HG02973 (cell line): Measurements from ENCODE around the gene PTPN1.

ENCODE experiments used
- ATAC-seq: cut with Tn5 transposase; IDR thresholded peaks from one replicate; pipeline ENCODE4 v1.9.1; 2021; ENCODE audit warnings: moderate library complexity; ENCODE audit not compliant: unreplicated experiment

PTPN1 gene

DNA sequence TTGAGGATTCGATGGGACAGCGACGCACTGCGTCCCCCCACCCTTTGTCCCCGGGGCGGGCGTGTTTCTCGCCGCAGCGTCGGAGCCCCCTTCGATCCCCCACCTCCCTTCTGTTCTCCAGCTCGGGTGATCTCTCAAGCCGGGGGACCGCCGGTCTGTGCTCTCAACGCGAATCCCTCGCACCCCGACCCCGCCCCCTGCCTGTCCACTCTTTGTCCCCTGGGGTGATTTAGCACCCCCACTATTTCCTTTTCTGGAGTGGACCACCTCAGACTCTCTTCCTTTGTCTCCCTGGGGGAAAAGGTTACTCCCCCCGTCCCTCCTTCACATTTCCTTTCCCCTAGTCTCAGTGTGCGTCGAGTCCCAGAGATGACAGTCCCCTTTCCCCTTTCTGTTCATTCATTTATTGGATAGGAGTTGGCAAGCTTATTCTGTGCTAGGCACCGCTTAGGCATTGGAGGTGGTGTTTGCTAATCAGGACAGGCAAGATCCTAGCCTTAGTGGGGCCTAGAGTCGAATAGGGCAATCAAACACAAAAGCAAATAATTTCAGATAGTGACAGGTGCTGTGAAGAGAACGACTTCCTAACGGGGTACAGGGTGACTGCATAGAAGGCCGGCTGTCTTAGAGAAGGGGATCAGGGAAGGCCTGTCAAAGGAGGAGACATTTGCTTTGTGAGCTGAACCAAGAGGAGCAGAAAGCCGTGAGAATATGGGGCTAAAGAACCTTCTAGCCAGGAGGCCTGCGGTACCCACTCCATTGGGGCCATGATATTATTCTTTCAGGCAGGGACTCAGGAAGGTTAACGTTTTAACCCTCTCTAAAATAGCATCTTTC, 741 bp downstream of the PTPN1 start:
- no peak for ATAC-seq

DNA sequence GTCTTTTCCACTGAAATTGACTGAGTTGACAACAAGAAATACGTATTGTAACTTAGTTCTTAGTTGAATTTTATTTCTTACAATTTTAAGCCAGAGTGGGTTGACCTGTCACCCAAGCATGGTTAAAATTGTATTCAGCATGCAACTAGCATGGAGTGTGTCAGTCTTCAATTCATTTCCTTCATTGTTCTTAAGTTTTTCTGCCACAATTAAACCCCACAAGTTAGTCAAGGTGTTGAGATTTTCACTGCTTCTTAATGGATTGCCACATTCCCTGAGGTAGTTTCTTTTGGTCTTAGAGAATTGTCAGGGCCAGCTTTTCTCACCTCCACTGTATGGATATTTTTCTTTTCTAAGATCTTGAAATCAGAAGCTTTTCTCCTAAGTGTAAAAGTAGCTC, 2.1 kb downstream of the PTPN1 start:
- no peak for ATAC-seq

- ATAC-seq: no peak
These were observed 3.2 kb downstream of the PTPN1 start for GRCh38 chr20:50513169-50514034.

DNA sequence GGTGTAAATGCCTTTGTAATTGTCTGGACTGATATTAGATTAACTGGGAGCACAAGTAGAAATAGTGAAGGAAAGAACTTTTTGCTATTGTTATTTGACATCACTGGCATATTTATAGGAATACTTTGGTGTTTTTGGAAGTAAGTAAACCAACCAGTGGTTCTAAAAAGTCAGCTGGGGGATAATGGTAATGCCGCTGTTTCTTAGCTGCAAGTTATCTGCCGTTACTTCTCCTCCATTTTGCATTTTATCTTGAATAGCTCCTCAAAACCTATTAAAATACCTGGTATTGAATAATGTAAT, 3.8 kb downstream of the PTPN1 start:
- ATAC-seq: no peak

DNA sequence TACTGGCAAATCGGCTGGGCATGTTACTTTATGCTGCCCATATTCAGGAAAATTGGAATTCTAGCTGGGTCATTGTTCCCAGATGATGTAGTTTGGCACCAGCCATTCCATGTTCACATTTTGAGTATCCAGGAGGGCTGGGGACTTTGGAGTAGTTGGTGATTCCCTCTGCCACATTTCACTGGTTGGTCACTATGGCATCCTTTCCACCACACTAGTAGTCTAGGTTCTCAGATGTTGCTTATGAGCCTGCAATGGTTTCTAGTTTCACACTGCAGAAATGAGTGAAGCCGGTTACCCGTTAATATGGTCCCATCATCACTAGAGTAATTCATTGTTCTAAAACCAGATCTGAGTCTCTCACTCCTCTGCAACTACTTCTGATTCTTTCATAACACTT, 4.6 kb downstream of the PTPN1 start:
- ATAC-seq: no peak

DNA sequence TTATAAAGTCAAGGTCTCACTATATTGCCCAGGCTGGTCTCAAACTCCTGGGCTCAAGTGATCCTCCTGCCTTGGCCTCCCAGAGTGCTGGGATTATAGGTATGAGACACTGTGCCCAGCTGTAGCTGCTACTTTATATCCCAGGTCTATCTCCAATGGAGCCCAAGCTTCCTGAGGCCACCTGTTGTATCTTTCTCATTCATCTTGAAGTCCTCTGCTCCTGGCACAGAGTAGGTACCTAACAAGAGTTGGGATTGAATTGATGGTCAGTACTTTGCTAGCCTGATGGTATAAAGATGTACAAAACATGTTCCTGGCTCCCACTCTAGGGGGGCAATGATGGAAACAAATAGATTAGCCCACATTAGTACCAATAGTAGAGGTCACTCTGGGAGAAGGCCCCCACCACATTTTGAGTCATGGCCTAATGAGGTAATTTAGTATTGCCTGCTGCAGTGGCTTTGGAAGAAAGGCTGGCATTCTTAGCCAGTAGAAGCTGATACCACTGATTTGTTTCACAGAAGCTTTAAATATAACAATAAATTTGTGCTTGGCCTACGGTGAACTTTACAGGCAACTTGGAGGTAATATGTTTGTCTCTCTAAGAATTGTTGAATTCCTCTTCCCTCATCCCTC, 5.4 kb downstream of the PTPN1 start:
- ATAC-seq: no peak

DNA sequence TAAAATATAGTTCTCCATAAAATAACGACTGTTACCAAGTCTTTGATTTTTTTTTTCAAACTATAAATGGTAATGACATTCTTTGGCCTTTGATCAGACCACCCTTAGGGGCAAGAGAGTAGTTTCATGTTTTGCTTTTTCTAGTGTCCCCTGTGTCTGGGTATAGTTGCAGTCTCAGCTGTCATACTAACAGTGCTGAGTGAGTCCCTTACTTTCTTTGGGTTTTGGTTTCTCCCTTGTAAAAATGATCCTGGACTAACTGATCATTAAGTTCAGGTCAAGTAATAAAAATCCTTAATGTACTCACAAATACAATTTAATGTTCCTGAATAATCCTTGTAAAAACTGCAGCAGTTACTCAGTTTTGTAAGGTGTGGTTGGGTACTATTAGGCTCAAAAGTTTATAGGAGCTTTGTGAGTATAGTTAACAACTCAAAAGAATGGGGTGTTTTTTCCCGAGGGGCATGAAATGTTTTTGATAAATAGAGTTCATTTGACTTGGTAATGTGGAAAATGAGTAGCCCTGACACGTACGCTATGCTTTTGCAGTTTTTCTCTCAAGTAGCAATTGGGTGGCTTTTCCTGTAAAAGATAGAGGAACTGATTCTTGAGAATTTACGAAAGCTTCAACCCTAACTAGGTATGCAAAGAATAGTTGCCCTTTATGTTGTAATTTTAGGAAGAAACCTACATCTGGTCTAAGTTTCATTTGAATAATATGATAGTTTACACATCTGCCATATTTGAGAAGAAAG, 6.2 kb downstream of the PTPN1 start:
- peak; percentile 42 for ATAC-seq

DNA sequence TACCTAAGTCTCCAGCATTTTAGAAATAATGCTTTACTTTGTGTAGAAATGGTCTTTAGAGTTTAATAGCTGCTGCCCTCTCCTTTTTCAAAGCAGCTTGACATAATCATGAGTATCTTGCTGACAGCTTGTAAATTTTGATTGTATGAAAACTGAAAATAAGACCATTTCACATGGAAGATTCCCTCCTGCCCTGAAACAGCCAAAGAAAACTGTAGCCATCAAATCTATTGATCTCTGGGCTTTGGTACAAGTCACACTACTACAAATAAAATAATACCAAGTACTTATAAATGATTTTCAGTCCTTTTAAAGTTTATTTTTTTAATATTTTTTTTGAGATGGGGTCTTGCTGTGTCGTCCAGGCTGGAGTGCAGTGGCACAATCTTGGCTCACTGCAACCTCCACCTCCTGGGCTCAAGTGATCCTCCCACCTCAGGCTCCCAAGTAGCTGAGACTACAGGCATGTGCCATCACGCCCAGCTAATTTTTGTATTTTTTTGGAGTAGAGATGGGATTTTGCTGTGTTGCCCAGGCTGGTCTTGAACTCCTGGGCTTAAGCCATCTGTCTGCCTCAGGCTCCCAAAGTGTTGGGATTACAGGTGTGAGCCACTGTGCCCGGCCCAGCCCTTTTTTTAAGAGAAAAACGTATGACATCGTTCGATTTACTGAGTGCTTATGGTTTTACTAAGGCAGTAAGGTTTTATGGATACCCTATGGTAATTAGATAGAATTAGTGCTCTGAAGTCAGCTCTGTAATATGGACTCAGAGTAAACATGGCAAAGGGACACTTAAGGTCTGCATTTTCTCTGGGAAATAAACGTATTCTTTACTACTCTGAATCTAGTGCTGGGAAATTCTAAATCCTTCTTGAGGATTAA, 7.0 kb downstream of the PTPN1 start:
- no peak for ATAC-seq

GRCh38 chr20:50517817-50518154, 7.6 kb downstream of the PTPN1 start:
- ATAC-seq: no peak

DNA sequence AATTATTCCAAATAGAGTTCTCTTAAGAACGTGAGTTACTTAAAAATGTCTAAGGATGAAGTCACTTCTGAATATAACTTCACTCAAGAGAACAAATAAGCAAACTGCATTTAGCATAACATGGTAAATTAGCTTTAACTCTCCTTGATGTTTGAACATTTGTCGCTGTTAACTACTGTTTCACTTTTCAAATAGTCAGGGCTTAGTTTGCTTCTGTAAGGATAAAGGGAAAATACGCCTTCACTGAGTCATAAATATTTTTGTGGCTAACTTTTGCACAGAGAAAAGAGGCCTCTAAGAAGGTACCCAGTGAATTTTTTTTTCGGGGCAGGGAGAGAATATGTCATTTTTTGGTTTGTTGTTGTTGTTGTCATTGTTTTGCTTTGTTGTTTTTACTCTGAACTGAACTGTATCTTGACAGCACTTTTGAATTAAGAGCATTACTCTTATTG, 8.1 kb downstream of the PTPN1 start:
- no peak for ATAC-seq

- no peak for ATAC-seq
These were observed 9.0 kb downstream of the PTPN1 start for GRCh38 chr20:50519036-50519762.

GRCh38 chr20:50520222-50520880, 10.2 kb downstream of the PTPN1 start:
- ATAC-seq: no peak

- ATAC-seq: no peak
These were observed 11.3 kb downstream of the PTPN1 start for GRCh38 chr20:50521221-50522052.

- ATAC-seq: no peak
These were observed 12.0 kb downstream of the PTPN1 start for GRCh38 chr20:50522053-50522674.

DNA sequence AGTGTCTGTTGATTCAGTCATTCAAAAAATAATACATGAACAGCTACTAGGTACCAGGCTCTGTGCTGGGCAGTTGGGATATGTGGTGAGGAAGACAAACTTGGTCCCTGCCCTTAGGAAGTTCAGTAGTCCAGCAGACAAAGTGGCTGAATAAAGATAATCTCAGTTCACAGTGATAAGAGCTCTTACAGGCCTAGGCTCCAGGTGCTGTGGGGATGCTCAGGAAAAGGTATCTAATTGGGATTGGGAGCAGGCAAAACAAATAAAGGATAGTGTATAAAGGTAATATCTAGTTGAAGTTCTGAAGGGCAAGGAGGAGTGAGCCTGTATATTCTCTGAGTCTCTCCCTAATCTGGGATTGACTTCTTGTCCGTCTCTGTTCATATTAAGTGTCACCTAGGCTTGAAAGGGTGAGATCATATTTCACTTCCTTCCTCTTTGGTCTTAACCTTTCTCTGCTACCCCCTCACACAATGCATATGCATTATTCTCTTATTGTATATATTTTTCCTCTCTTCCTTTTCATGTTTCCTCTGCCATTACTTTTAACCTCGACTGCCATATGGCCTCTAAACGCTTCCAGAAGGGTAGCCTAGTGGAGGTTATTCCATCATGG, 13.5 kb downstream of the PTPN1 start:
- no peak for ATAC-seq

GRCh38 chr20:50525681-50526080, 15.5 kb downstream of the PTPN1 start:
- ATAC-seq: no peak

GRCh38 chr20:50526403-50526989, 16.3 kb downstream of the PTPN1 start:
- no peak for ATAC-seq
